Fibroblast of villous mesenchyme (primary cell): ENCODE results near the gene IL22. TPM values are rescaled to one million over a fixed set of nuclear protein-coding genes. Genes with fewer than 3 reads are reported as not detected.

Source experiments
- DNase-seq: peaks from one replicate; pipeline ENCODE4 v3.0.0-alpha.2; 2010; ENCODE audit warnings: low read depth
- H3K4me3 ChIP-seq: 2 replicates; pipeline ENCODE4 v1.5.1; 2011; ENCODE audit warnings: low read depth, mild to moderate bottlenecking, low read length
- CTCF ChIP-seq: IDR thresholded peaks from 2 replicates; pipeline ENCODE4 v1.5.1; 2012; ENCODE audit warnings: low read depth, mild to moderate bottlenecking, low read length; ENCODE audit not compliant: insufficient read depth
- total RNA-seq: library from RNA; depleted of rRNA; stranded (reverse); fragments of >200 nt; gene quantifications from 2 replicates; pipeline ENCODE4 v1.2.3, GENCODE V29; 2012

Gene IL22
- total RNA-seq, 1 donor: not detected

DNA sequence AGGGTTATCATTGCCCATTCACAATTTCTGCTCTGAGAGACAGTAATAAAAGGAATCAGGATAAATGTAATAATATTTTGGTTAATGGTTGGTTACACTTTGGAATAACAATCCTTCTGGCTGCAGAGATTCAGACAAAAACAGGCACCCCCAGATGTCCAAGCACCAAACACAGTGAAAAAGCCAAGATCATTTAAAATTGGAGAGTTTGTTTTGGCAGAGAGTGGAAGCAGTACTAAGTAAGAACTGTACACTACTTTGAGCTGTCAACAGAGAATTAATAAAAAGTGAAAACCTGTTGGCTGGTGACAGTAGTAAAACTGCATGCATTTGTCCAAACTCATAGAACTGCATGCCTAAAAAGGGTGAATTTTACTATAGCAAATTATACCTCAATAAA is 15.6 kb upstream of the IL22 start:
- no peak for DNase-seq
- TF ChIP-seq CTCF: no peak
- no peak overlapping the region for H3K4me3 ChIP-seq

GRCh38 chr12:68267892-68268396 is 14.5 kb upstream of the IL22 start:
- no peak overlapping the region for H3K4me3 ChIP-seq
- no peak for TF ChIP-seq CTCF
- peak; percentile 87 for DNase-seq

DNA sequence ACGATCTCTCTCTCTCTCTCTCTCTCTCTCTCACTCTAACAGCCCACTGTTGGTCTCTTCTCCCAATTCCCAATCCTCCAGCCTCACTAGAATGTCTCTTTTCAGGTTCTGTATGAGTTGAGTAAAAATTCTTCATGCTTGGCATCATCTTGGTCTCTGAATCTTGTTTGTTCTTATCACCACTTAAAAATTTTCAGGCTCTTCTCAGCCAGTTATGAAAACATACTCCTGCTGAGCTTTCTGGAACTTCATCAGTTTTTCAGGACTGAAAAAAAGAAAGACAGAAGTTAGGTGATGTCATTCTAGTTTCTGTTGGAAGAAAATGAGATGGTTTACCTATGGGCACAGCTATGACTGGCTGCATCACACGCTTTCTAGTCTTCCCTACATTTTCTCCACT is 11.5 kb upstream of the IL22 start:
- H3K4me3 ChIP-seq: no peak overlapping the region
- TF ChIP-seq CTCF: no peak
- DNase-seq: peak; percentile 42

DNA sequence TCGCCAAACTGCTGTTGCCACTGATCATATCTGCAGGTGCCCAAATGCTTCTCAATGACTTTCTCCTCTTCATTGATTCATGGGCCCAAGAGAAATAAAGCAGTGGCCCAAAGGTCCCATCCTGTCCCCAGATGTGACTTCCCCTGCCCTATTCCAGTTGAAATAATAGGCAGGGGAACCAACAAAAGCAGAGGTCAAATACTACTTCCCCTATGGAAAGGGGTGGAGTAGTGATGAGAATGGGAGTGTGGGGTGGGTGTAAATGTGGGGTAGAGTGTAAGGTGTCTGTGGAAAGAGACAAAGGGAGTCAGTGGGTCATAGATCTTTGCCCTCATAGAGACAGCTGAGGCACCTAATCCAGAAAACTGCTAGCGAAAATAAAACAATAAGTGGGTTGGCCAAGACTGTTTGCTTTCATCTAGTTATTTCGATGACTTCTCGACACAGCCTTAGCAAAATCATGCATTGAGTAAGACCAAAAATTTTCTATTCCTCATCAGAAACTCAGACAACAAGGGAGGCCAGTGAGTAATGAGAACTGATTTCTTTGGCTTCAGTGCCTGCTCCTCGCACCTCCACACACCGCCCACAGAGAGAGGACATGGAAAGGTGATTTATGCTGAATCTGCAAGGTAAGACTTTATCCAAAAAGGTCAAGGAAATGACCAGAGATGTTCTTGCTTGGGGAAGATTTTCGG is 10.9 kb upstream of the IL22 start:
- DNase-seq: no peak
- H3K4me3 ChIP-seq: no peak overlapping the region

GRCh38 chr12:68263366-68263765 is 10.0 kb upstream of the IL22 start:
- TF ChIP-seq CTCF: no peak
- peak; percentile 43 for DNase-seq
- H3K4me3 ChIP-seq: no peak overlapping the region

More for the DNA sequence above, 10.9 kb upstream of the IL22 start:
- TF ChIP-seq CTCF: no peak

GRCh38 chr12:68261896-68262295 is 8.5 kb upstream of the IL22 start:
- H3K4me3 ChIP-seq: no peak overlapping the region
- DNase-seq: no peak
- no peak for TF ChIP-seq CTCF

DNA sequence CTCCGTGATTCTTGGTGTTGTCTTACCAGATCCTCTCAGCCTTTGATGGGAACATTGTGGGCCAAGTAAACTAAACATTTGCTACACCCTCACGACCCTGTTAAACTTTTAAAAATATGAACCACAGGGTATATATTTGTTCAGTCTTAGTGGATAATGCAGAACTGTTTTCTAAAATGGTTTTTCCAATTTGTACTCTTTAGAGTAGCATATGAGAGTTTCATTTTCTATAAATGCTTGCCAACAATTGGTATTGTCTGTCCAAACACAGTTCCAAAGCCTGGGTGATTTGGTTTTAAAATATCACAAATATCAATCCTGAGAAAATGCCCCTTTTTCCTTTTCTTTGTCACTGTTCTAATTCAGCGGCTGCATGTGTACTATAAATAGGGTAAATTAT is 6.7 kb upstream of the IL22 start:
- TF ChIP-seq CTCF: no peak
- no peak for DNase-seq
- H3K4me3 ChIP-seq: no peak overlapping the region
